ENCODE measurements around the gene TBCK. TPM values are rescaled to one million over a fixed set of nuclear protein-coding genes. Genes with fewer than 3 reads are reported as not detected.

Gene TBCK
- total and polyA plus RNA-seq, 2 experiments from 2014 or later: 34.1 to 36.9 TPM

DNA sequence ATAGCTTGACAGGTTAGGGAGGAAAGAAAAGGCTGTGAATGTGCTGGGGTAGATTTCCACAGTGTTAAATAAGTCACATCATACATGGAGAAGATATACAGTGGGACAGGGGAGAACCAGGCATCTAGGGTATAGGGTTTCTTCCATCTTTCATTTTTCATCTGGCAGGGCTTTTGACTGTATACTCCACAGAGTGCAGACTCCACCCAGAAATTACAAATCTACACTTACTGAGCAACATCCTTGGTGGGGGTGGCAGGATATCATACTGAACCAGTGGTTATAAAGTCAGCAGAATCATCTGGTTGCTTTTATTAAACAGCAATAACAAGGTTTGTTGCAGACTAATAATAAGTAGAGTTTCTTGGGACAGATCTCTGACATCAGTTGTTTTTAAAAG, 266.5 kb downstream of the TBCK start:
- peaks cover 4% of the 10 kb centered on the region for H3K36me3 ChIP-seq
- DNase-seq (ENCODE audit: low read depth in 1 of 2, low spot score in 1 of 2): no peak
- H3K4me3 ChIP-seq: no peak overlapping the region
- H3K27ac ChIP-seq: no peak overlapping the region
- H3K27me3 ChIP-seq: no peaks in the 10 kb centered on the region
- no peaks in the 10 kb centered on the region for H3K9me3 ChIP-seq (ENCODE audit: low read depth)
- peaks cover 14% of the 10 kb centered on the region for H3K4me1 ChIP-seq (ENCODE audit: low read depth)
- TF ChIP-seq, protein P1, sequence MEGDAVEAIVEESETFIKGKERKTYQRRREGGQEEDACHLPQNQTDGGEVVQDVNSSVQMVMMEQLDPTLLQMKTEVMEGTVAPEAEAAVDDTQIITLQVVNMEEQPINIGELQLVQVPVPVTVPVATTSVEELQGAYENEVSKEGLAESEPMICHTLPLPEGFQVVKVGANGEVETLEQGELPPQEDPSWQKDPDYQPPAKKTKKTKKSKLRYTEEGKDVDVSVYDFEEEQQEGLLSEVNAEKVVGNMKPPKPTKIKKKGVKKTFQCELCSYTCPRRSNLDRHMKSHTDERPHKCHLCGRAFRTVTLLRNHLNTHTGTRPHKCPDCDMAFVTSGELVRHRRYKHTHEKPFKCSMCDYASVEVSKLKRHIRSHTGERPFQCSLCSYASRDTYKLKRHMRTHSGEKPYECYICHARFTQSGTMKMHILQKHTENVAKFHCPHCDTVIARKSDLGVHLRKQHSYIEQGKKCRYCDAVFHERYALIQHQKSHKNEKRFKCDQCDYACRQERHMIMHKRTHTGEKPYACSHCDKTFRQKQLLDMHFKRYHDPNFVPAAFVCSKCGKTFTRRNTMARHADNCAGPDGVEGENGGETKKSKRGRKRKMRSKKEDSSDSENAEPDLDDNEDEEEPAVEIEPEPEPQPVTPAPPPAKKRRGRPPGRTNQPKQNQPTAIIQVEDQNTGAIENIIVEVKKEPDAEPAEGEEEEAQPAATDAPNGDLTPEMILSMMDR (IDR thresholded peaks at IDR 0.05; ENCODE audit: low read depth, low read length): no peak

DNA sequence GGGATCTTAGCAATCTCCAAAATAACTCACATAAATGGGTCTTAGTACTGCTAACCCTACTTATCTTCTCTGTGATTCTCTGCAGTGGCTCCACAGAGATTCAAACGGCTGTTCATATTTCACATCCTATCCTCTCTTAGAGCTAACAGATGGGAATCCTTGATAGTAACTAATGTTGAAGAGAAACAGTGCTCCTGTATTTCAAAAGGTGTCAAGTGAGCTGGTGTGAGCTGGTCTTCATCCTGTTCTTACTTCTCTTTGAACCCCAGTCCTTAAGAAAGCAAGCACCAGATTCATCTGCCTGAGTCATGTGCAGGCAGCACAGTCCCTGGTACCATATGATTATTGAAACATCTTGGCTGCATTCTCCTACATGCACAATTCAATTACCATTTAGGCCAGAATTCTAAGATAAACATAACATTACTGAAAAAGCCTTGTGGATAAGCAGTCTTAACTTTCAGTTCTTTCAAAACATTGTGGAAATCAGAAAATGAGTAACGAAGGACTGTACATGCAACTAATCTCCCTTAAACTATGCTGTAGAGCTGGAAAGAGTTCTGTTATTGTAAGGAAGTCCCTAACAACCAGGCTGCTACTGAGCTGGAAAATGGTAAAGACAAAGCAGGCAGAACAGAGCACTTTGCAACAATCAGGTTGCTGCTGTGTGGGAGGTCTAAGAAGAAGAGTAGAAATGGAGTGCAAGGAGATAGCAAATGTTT, 267.6 kb downstream of the TBCK start:
- no peak overlapping the region for H3K4me3 ChIP-seq
- peaks cover 4% of the 10 kb centered on the region for H3K36me3 ChIP-seq
- H3K9me3 ChIP-seq (ENCODE audit: low read depth): no peaks in the 10 kb centered on the region
- peak overlapping the region; percentile 71 for H3K27ac ChIP-seq
- peaks cover 14% of the 10 kb centered on the region for H3K4me1 ChIP-seq (ENCODE audit: low read depth)
- DNase-seq (ENCODE audit: low read depth in 1 of 2, low spot score in 1 of 2): peak; percentile 6 to 30
- no peaks in the 10 kb centered on the region for H3K27me3 ChIP-seq
- TF ChIP-seq, protein P1 (IDR thresholded peaks at IDR 0.05; ENCODE audit: low read depth, low read length): no peak

DNA sequence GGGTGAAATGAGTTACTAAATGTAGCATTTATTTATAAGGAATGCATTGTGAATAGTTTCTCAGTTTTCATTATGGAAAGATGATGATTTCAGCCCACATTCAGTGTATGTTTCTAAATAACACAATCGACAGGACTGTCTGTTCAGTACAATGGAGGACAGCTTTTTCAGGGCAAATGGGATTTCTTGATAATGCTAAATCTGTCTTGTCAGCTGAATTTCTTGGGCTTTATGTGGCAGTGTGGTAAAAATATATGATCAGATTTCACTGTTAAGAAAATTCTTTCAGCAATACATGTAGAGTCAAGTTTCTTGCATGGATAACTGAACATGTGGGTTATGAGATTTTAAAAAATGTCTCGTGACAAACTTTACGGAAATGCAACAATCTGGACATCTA, 269.9 kb downstream of the TBCK start:
- H3K4me1 ChIP-seq (ENCODE audit: low read depth): peaks cover 14% of the 10 kb centered on the region
- H3K4me3 ChIP-seq: no peak overlapping the region
- no peak overlapping the region for H3K27ac ChIP-seq
- no peak for DNase-seq (ENCODE audit: low read depth in 1 of 2, low spot score in 1 of 2)
- H3K36me3 ChIP-seq: peaks cover 4% of the 10 kb centered on the region
- TF ChIP-seq, protein P1 (IDR thresholded peaks at IDR 0.05; ENCODE audit: low read depth, low read length): no peak
- H3K9me3 ChIP-seq (ENCODE audit: low read depth): no peaks in the 10 kb centered on the region
- no peaks in the 10 kb centered on the region for H3K27me3 ChIP-seq

DNA sequence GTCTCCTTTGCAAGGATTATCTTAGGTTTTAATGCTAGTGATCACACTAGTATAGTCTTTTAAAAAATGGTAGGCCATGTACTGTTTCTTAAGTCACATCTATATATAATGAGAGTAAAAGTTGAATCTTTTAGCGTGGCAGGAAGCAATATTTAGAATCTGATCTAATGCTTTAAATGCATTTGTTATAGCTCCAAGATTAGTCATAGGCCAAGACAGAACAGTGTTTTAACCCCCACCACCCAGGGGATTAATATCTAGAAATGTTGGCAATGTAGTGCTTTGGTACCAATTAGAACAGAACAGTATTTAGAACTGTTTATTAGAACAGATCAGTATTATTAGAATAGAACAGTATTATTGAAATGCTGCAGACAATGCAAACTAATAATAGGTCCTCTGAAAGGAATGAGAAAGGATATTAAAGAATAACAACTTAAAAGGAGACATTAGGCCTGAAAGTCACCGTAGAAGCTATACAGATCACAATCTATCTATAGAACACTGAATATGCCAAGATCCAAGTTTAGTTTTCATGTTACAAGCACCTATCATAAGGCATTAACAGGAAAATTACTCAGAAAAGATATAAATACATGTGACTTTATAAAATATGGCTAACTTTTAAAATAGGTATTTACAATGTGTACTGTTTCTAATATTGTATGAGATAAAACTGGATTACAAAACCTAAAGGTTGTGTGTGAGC, 274.6 kb downstream of the TBCK start:
- peak overlapping the region; percentile 9 for H3K27ac ChIP-seq
- H3K4me3 ChIP-seq: no peak overlapping the region
- H3K27me3 ChIP-seq: no peaks in the 10 kb centered on the region
- no peak for DNase-seq (ENCODE audit: low read depth in 1 of 2, low spot score in 1 of 2)
- peaks cover 4% of the 10 kb centered on the region for H3K36me3 ChIP-seq
- no peaks in the 10 kb centered on the region for H3K9me3 ChIP-seq (ENCODE audit: low read depth)
- peaks cover 15% of the 10 kb centered on the region for H3K4me1 ChIP-seq (ENCODE audit: low read depth)
- TF ChIP-seq, protein P1 (IDR thresholded peaks at IDR 0.05; ENCODE audit: low read depth, low read length): no peak

DNA sequence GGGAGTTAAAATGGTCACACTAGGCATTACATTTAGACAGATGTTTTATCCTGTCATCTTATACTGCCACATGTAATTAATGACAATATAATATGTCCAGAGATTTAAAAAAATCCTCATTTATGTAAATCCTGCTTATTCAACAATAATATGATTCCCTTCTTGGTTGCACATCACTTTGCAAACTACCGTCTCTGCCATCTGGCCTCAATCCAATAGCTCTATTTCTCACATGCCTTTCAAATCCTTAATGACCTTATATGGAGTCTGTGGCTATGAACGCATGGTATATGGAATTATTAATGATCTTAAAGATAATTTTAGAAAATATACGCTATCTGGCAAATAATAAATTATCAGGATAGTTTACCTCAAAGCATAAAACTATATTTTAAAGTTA, 276.2 kb downstream of the TBCK start:
- H3K4me3 ChIP-seq: no peak overlapping the region
- peaks cover 21% of the 10 kb centered on the region for H3K4me1 ChIP-seq (ENCODE audit: low read depth)
- peak in 1 of 2 donors; percentile 36 for DNase-seq (ENCODE audit: low read depth in 1 of 2, low spot score in 1 of 2)
- H3K9me3 ChIP-seq (ENCODE audit: low read depth): no peaks in the 10 kb centered on the region
- TF ChIP-seq, protein P1 (IDR thresholded peaks at IDR 0.05; ENCODE audit: low read depth, low read length): no peak
- H3K27ac ChIP-seq: no peak overlapping the region
- no peaks in the 10 kb centered on the region for H3K27me3 ChIP-seq
- H3K36me3 ChIP-seq: no peaks in the 10 kb centered on the region
